HG03571 (cell line): ENCODE measurements around the gene DDX10.
"Not testable (repeated sequence)": the region's sequence is repeated elsewhere in the genome, so short reads cannot be mapped to it uniquely, and the experiment has no call there.

Experiments
- ATAC-seq: cut with Tn5 transposase; IDR thresholded peaks from one replicate; pipeline ENCODE4 v1.9.1; 2021; ENCODE audit not compliant: unreplicated experiment

DDX10 gene

GRCh38 chr11:108654100-108654499, 10.8 kb upstream of the DDX10 start:
- not testable (repeated sequence) for ATAC-seq

- ATAC-seq = no peak
Observed at GRCh38 chr11:108654994-108655631, 9.8 kb upstream of the DDX10 start.

- no peak for ATAC-seq
Observed at GRCh38 chr11:108662700-108663099, 2.2 kb upstream of the DDX10 start.

- ATAC-seq = peak; percentile 41
Observed at GRCh38 chr11:108663154-108663877, 1.6 kb upstream of the DDX10 start.

GRCh38 chr11:108666373-108666772, 1.5 kb downstream of the DDX10 start:
- ATAC-seq = no peak

- no peak for ATAC-seq
Observed at GRCh38 chr11:108669286-108669685, 4.4 kb downstream of the DDX10 start.

- no peak for ATAC-seq
Observed at GRCh38 chr11:108669711-108670110, 4.8 kb downstream of the DDX10 start.

GRCh38 chr11:108670451-108670850, 5.6 kb downstream of the DDX10 start:
- ATAC-seq = no peak

GRCh38 chr11:108672113-108672512, 7.2 kb downstream of the DDX10 start:
- no peak for ATAC-seq

GRCh38 chr11:108672786-108673185, 7.9 kb downstream of the DDX10 start:
- no peak for ATAC-seq

- ATAC-seq = no peak
Observed at GRCh38 chr11:108679045-108679444, 14.2 kb downstream of the DDX10 start.

GRCh38 chr11:108680271-108680670, 15.4 kb downstream of the DDX10 start:
- ATAC-seq = no peak

GRCh38 chr11:108685419-108686130, 20.7 kb downstream of the DDX10 start:
- no peak for ATAC-seq

- no peak for ATAC-seq
Observed at GRCh38 chr11:108693852-108694251, 29.0 kb downstream of the DDX10 start.

GRCh38 chr11:108694846-108695245, 30.0 kb downstream of the DDX10 start:
- no peak for ATAC-seq

GRCh38 chr11:108697872-108698473, 33.1 kb downstream of the DDX10 start:
- ATAC-seq = peak; percentile 71

- peak; percentile 79 for ATAC-seq
Observed at GRCh38 chr11:108698844-108699642, 34.2 kb downstream of the DDX10 start.

- no peak for ATAC-seq
Observed at GRCh38 chr11:108703916-108704315, 39.0 kb downstream of the DDX10 start.

- no peak for ATAC-seq
Observed at GRCh38 chr11:108705061-108705460, 40.2 kb downstream of the DDX10 start.

GRCh38 chr11:108708173-108708572, 43.3 kb downstream of the DDX10 start:
- no peak for ATAC-seq

- ATAC-seq = no peak
Observed at GRCh38 chr11:108709741-108710140, 44.9 kb downstream of the DDX10 start.
